IPS-NIHi11 (cell line): ENCODE data around the gene ANP32E.
"Not testable (repeated sequence)": the region's sequence is repeated elsewhere in the genome, so short reads cannot be mapped to it uniquely, and the experiment has no call there.

Source experiments
- DNase-seq: peaks from one replicate; pipeline ENCODE4 v3.0.0; 2012; ENCODE audit warnings: mixed read lengths, low spot score

Gene ANP32E

GRCh38 chr1:150256554-150257341 is 20.8 kb upstream of the ANP32E start:
- DNase-seq: peak; percentile 18

GRCh38 chr1:150256198-150256553 is 20.3 kb upstream of the ANP32E start:
- no peak for DNase-seq

GRCh38 chr1:150249936-150250335 is 14.0 kb upstream of the ANP32E start:
- DNase-seq: no peak

DNA sequence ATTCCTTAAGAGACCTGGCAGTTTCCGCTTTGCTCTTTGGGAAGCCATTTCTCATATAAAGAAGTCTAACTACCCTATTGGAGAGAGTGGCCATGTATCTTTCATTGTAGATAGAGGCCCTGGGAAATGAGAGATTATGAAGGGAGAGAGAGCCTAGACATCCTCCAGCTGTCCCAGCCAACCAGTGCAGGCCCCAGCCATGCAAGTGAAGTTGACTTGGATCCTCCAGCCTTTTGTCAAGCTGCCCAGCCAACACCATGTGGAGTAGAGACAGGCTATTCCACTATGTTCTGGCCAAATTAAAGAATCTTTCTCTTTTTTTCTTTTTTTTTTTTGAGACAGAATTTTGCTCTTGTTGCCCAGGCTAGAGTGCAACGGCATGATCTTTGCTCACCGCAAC is 7.1 kb upstream of the ANP32E start:
- DNase-seq: no peak

- no peak for DNase-seq
These were observed 1.8 kb upstream of the ANP32E start for GRCh38 chr1:150237746-150238145.

GRCh38 chr1:150237176-150237575 is 1.3 kb upstream of the ANP32E start:
- not testable (repeated sequence) for DNase-seq

DNA sequence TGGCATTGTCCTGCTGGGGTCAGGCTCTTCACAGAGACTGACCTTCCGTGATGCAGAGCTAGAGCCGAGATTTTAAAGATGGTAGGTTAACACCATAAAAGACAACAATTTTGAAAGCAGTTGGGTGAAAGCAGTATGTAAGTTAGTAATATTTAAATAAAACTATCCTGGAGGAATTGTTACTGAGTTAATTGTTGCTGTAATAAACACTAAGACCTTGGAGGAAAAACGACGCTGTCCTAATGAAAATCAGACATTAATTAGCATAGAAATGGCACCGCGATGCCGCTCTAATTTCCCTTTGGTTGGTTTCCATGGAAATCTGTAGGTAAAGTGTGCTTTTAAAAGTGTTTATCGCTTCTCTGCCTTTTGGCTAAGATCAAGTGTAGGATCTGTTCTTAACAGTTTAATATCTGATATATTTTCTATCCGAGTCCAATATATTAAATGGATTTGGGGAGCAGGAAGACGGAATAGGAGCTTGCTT is 745 bp upstream of the ANP32E start:
- DNase-seq: no peak

DNA sequence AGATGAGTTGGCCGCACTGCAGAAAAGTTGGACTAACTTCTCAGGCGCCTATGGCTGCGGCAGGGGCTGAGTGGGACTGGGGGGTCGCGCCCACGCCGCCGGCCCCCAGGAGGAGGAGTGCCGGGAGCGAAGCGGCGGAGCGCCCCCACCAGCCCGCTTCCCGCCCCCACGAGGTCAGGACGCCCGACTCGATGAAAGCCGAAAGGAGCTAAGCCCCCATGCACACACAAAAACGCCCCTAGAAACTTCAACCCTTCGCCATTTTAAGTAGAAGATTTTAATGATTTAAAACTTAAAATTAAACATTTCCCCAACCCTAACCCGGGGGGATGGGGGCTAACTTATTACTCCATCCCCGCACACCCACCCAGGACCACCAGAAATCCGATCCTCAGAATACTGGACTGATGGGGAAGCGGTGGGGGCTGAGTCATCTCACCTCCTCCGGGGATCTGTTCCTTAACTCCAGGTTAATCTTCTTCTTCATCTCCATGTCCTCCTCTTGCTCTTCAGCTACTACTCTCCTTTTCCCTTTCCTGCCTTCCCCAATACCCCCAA is 539 bp downstream of the ANP32E start:
- peak; percentile 23 for DNase-seq

- DNase-seq: peak; percentile 85
These were observed 1.2 kb downstream of the ANP32E start for GRCh38 chr1:150234566-150235293.

DNA sequence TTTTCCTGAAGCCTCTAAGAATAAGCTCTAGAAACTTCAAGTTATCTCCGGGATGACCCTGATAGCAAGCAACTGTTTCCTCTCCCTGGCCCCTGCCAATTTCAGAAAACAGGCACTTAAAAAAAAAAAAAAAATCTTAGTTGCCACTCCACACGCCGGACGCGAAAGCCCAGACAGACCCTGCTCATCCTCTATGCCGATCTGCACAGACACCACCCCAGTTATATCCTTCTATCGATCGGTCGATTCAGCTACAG is 1.7 kb downstream of the ANP32E start:
- no peak for DNase-seq

GRCh38 chr1:150233359-150234308 is 2.3 kb downstream of the ANP32E start:
- no peak for DNase-seq

- not testable (repeated sequence) for DNase-seq
These were observed 3.0 kb downstream of the ANP32E start for GRCh38 chr1:150232921-150233320.

DNA sequence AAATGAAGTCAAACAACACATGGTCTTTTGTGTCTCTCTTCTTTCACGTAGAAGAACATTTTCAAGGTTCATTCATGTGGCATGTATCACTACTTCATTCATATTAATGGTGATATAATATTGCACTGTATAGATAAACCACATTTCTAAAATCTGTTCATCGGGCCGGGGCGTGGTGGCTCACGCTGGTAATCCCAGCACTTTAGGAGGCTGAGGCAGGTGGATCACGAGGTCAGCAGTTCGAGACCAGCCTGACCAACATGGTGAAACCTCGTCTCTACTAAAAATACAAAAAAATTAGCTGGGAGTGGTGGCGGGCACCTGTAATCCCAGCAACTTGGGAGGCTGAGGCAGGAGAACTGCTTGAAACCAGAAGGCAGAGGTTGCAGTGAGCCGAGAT is 7.7 kb downstream of the ANP32E start:
- not testable (repeated sequence) for DNase-seq

- DNase-seq: no peak
These were observed 8.7 kb downstream of the ANP32E start for GRCh38 chr1:150227228-150227627.

DNA sequence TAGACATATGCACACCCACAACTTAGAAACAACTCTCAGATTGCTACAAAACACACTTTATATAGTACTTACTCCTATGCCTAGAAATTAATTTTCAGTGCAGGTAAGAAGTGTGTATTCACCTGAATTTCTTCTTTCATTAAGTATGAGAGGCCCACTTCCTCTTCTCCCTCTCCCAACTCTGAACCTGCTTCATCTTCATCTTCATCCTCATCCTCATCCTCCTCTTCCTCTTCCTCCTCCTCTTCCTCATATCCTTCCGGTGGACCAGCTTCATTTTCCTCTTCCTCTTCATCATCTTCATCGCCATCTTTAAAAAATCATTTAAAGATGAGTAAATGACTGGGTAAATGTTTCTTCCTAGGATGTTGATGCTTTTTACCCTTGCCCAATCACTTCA is 9.4 kb downstream of the ANP32E start:
- no peak for DNase-seq

DNA sequence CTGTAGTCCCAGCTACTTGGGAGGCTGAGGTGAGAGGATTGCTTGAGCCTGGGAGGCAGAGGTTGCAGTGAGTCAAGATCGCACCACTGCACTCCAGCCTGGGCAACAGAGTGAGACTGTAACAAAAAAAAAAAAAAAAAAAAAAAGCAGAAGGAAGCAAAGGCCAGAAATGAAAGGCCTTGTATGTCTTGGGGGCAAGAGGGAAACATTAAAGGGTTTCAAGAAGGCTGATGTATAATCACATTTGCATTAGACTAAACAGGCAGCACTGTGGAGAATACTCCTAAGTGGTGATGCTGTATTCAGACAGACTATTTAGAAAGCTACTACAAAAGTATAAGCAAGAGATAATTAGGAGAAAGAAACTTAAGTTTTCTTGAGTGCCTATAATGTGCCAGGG is 10.4 kb downstream of the ANP32E start:
- no peak for DNase-seq

DNA sequence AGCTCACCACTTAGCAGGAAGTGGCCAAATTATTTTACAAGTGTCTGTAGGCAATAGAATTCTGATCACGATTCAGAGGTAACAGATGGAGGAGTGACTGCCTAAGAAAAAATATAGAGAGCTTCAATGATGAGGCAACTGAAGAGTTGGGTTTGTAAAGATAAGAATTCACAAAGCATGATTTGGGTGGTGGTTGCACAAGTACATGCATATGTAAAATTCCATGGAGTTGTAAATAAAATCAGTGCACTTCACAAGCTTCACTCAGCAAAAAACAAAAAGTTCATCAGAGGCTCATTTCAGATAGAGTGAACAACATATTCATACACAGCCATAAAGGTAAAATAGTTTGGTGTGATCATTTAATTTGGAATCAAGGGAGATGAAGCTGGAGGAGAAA is 10.9 kb downstream of the ANP32E start:
- no peak for DNase-seq

GRCh38 chr1:150221552-150221951 is 14.4 kb downstream of the ANP32E start:
- no peak for DNase-seq

DNA sequence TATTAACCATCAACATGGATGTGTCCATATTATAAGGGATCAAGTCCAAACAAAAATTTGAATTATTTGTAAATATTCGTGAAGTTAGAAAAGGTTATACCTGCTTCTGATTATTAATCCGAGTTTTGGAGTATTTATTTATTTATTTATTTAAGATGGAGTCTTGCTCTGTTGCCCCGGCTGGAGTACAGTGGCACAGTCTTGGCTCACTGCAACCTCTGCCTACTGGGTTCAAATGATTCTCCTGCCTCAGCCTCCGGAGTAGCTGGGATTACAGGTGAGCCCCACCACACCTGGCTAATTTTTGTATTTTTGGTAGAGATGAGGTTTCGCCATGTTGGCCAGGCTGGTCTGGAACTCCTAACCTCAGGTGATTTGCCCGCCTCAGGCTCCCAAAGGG is 20.1 kb downstream of the ANP32E start:
- DNase-seq: not testable (repeated sequence)

GRCh38 chr1:150214099-150214756 is 21.7 kb downstream of the ANP32E start:
- DNase-seq: not testable (repeated sequence)
